Measurements from ENCODE around the gene RALGAPB.

The RALGAPB gene

DNA sequence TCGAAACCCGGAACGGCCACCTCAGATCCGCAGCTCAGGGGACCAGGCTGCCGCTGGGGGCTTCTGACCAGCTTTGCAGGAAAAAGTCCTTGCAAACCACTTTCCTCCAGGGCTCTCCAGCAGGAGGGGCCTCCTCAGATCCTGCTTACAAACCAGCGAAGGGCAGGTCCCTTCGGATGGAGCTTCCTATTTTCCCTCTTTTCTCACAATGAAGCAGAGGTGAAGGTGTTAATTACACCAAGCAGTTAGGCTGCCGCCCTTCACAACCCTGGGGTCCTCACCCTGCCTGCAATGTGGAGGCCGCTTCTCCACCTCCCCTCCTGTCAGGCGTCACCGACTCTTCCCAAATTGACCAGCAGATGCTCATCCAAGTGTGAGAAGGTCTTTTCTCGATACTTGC is 134.7 kb downstream of the RALGAPB start:
- POLR2A ChIA-PET = no interaction called here
- TF ChIP-seq, protein P1, sequence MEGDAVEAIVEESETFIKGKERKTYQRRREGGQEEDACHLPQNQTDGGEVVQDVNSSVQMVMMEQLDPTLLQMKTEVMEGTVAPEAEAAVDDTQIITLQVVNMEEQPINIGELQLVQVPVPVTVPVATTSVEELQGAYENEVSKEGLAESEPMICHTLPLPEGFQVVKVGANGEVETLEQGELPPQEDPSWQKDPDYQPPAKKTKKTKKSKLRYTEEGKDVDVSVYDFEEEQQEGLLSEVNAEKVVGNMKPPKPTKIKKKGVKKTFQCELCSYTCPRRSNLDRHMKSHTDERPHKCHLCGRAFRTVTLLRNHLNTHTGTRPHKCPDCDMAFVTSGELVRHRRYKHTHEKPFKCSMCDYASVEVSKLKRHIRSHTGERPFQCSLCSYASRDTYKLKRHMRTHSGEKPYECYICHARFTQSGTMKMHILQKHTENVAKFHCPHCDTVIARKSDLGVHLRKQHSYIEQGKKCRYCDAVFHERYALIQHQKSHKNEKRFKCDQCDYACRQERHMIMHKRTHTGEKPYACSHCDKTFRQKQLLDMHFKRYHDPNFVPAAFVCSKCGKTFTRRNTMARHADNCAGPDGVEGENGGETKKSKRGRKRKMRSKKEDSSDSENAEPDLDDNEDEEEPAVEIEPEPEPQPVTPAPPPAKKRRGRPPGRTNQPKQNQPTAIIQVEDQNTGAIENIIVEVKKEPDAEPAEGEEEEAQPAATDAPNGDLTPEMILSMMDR (IDR thresholded peaks at IDR 0.05; ENCODE audit: control extremely low read depth, extremely low read depth, low read depth, missing control alignments) = no peak
- CTCF ChIA-PET = no interaction called here

GRCh38 chr20:38608188-38608587 is 135.5 kb downstream of the RALGAPB start:
- TF ChIP-seq, protein P1 (IDR thresholded peaks at IDR 0.05; ENCODE audit: control extremely low read depth, extremely low read depth, low read depth, missing control alignments) = no peak
- DNase-seq (ENCODE audit: extremely low spot score) = no peak
- POLR2A ChIA-PET = no interaction called here

More for the DNA sequence above, 134.7 kb downstream of the RALGAPB start:
- DNase-seq (ENCODE audit: extremely low spot score) = no peak

DNA sequence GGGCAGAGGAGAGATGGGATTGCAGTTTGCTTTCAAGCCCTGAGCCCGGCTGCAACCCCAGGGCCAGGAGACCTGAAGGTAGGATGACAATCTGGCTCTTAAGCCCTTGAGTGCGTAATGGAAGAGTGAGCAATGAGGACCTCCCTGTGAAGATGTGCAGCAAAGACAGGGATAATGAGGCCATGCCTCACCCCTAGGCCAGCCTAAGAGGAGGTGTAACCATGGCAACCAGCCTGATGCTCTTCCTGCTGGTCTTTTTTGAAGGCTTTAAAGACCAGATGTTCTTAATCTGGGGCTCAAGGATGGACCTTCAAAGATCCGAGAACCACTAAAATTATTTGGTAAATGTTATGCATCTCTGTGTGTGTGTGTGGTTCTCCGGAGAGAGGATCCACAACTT is 137.2 kb downstream of the RALGAPB start:
- CTCF ChIA-PET = interaction anchor here (0.7 to 1.4 kb wide), 2 partner anchors 24 to 32 kb away, joined by 3 read pairs; no protein-coding TSS in a partner anchor
- POLR2A ChIA-PET = no interaction called here
- DNase-seq (ENCODE audit: extremely low spot score) = no peak
- TF ChIP-seq, protein P1 (IDR thresholded peaks at IDR 0.05; ENCODE audit: control extremely low read depth, extremely low read depth, low read depth, missing control alignments) = no peak

More at GRCh38 chr20:38608188-38608587, 135.5 kb downstream of the RALGAPB start:
- CTCF ChIA-PET = no interaction called here

- ChIA-PET POLR2A (no interaction called here), CTCF (interaction anchor here (0.7 to 1.4 kb wide), 2 partner anchors 23 to 33 kb away, joined by 3 read pairs; no protein-coding TSS in a partner anchor)
- DNase-seq (ENCODE audit: extremely low spot score) = no peak
- TF ChIP-seq, protein P1 (IDR thresholded peaks at IDR 0.05; ENCODE audit: control extremely low read depth, extremely low read depth, low read depth, missing control alignments) = no peak
Measured at GRCh38 chr20:38610521-38610920, 137.9 kb downstream of the RALGAPB start.

- ChIA-PET CTCF (interaction anchor here (1.4 to 1.7 kb wide), 3 partner anchors 11 to 20 kb away, joined by 3 to 6 read pairs (median 4); no protein-coding TSS in a partner anchor), POLR2A (no interaction called here)
- DNase-seq (ENCODE audit: extremely low spot score) = no peak
- TF ChIP-seq, protein P1 (IDR thresholded peaks at IDR 0.05; ENCODE audit: control extremely low read depth, extremely low read depth, low read depth, missing control alignments) = no peak
Measured at GRCh38 chr20:38612751-38613515, 140.3 kb downstream of the RALGAPB start.

GRCh38 chr20:38615283-38615682 is 142.6 kb downstream of the RALGAPB start:
- TF ChIP-seq, protein P1 (IDR thresholded peaks at IDR 0.05; ENCODE audit: control extremely low read depth, extremely low read depth, low read depth, missing control alignments) = no peak
- POLR2A ChIA-PET = no interaction called here
- DNase-seq (ENCODE audit: extremely low spot score) = no peak
- CTCF ChIA-PET = interaction anchor here (1.2 to 1.5 kb wide), 2 partner anchors 12 to 14 kb away, joined by 3 read pairs; no protein-coding TSS in a partner anchor
